WTC11 (cell line): ENCODE data around the gene ZFP69B. TPM values are rescaled to one million over a fixed set of nuclear protein-coding genes. Genes with fewer than 3 reads are reported as not detected.

Experiments used
- ATAC-seq: fragments of 200-7000 bp; cut with Tn5 transposase; 2 replicates; pipeline ENCODE4 v1.10.0; 2021; ENCODE audit warnings: mild to moderate bottlenecking, moderate library complexity
- CTCF ChIA-PET: fragments of 300-600 bp; sonication (Branson Sonifier 250); formaldehyde crosslinking; loops from one replicate; lab custom pipeline; 2021; ENCODE audit warnings: antibody characterized with exemption; lab: Charles Lee
- POLR2A ChIA-PET: fragments of 350-600 bp; sonication (Branson Sonifier 250); formaldehyde crosslinking; loops from one replicate; lab custom pipeline; 2021; ENCODE audit warnings: antibody characterized with exemption; lab: Charles Lee
- DNase-seq: peaks from one replicate; pipeline ENCODE4 v3.0.0; 2021; ENCODE audit warnings: low spot score
- H3K27ac Mint-ChIP-seq: 2 replicates; pipeline ENCODE4 v1.8.0; 2021; ENCODE audit warnings: mixed read lengths
- H3K27me3 Mint-ChIP-seq: 2 replicates; pipeline ENCODE4 v1.8.0; 2021; ENCODE audit warnings: low read depth, mild to moderate bottlenecking, moderate library complexity, mixed read lengths
- H3K36me3 Mint-ChIP-seq: 2 replicates; pipeline ENCODE4 v1.8.0; 2021; ENCODE audit warnings: mixed read lengths
- H3K4me1 Mint-ChIP-seq: 2 replicates; pipeline ENCODE4 v1.8.0; 2022; ENCODE audit warnings: mixed read lengths
- H3K4me3 Mint-ChIP-seq: 2 replicates; pipeline ENCODE4 v1.8.0; 2021; ENCODE audit warnings: mild to moderate bottlenecking, moderate library complexity, mixed read lengths
- H3K9me3 Mint-ChIP-seq: 2 replicates; pipeline ENCODE4 v1.8.0; 2021; ENCODE audit warnings: mixed read lengths
- CREB1 ChIP-seq: sonication (generic); formaldehyde crosslinking; IDR thresholded peaks from 2 replicates; pipeline ENCODE4 v1.8.0; 2023; ENCODE audit warnings: mild to moderate bottlenecking, missing genetic modification reagents
- CREM ChIP-seq: sonication (generic); formaldehyde crosslinking; IDR thresholded peaks from 2 replicates; pipeline ENCODE4 v1.8.1; 2022; ENCODE audit warnings: mild to moderate bottlenecking, missing genetic modification reagents, moderate library complexity
- HMGA2 ChIP-seq: fragments of 250-450 bp; sonication (Bioruptor Pico); IDR thresholded peaks from 2 replicates; pipeline ENCODE4 v1.4.0; 2021; ENCODE audit warnings: mild to moderate bottlenecking, moderate library complexity
- IRF1 ChIP-seq: sonication (generic); formaldehyde crosslinking; IDR thresholded peaks from 2 replicates; pipeline ENCODE4 v1.8.0; 2023; ENCODE audit warnings: missing genetic modification reagents
- NFATC4 ChIP-seq: fragments of 250-450 bp; sonication (Bioruptor Pico); IDR thresholded peaks from 2 replicates; pipeline ENCODE4 v1.9.0; 2021; ENCODE audit warnings: mild to moderate bottlenecking
- NFYB ChIP-seq: sonication (generic); formaldehyde crosslinking; conservative IDR thresholded peaks from 2 replicates; pipeline ENCODE4 v1.8.0; 2022; ENCODE audit warnings: low read depth, missing genetic modification reagents
- OVOL2 ChIP-seq: fragments of 250-450 bp; sonication (Bioruptor Pico); IDR thresholded peaks from 2 replicates; pipeline ENCODE4 v1.9.0; 2021; ENCODE audit warnings: mild to moderate bottlenecking, borderline replicate concordance
- PRDM15 ChIP-seq: sonication (generic); formaldehyde crosslinking; IDR thresholded peaks from 2 replicates; pipeline ENCODE4 v1.8.0; 2022; ENCODE audit warnings: missing genetic modification reagents
- SP1 ChIP-seq: sonication (generic); formaldehyde crosslinking; conservative IDR thresholded peaks from 2 replicates; pipeline ENCODE4 v1.8.1; 2022; ENCODE audit warnings: missing genetic modification reagents
- ZBTB21 ChIP-seq: sonication (generic); formaldehyde crosslinking; IDR thresholded peaks from 2 replicates; pipeline ENCODE4 v1.8.1; 2023; ENCODE audit warnings: mild to moderate bottlenecking, missing genetic modification reagents, borderline replicate concordance
- ZNF219 ChIP-seq: sonication (generic); formaldehyde crosslinking; IDR thresholded peaks from 2 replicates; pipeline ENCODE4 v1.8.0; 2023; ENCODE audit warnings: missing genetic modification reagents, mild to moderate bottlenecking, borderline replicate concordance
- ZNF396 ChIP-seq: fragments of 250-450 bp; sonication (Bioruptor Pico); IDR thresholded peaks from 2 replicates; pipeline ENCODE4 v1.8.0; 2021; ENCODE audit warnings: mild to moderate bottlenecking, moderate library complexity, borderline replicate concordance
- ZNF423 ChIP-seq: fragments of 250-450 bp; sonication (Bioruptor Pico); IDR thresholded peaks from 2 replicates; pipeline ENCODE4 v2.1.2; 2022; ENCODE audit warnings: mild to moderate bottlenecking, moderate library complexity
- ZSCAN18 ChIP-seq: fragments of 250-450 bp; sonication (Bioruptor Pico); IDR thresholded peaks from 2 replicates; pipeline ENCODE4 v2.1.2; 2022; ENCODE audit warnings: mild to moderate bottlenecking, moderate library complexity
- total RNA-seq: library from RNA; stranded (reverse); gene quantifications from 3 replicates; pipeline ENCODE4 v1.2.3, GENCODE V29; 2021
- TF ChIP-seq, protein P1 (sequence below): sonication (generic); formaldehyde crosslinking; IDR thresholded peaks from 2 replicates; pipeline ENCODE4 v1.8.1; 2022; ENCODE audit warnings: low read depth, missing genetic modification reagents, borderline replicate concordance
- TF ChIP-seq, protein P2 (sequence below): sonication (generic); formaldehyde crosslinking; IDR thresholded peaks from 2 replicates; pipeline ENCODE4 v1.8.1; 2023; ENCODE audit warnings: mild to moderate bottlenecking, missing genetic modification reagents, moderate library complexity
- TF ChIP-seq, protein P3 (sequence below): sonication (generic); formaldehyde crosslinking; IDR thresholded peaks from 2 replicates; pipeline ENCODE4 v1.8.1; 2023; ENCODE audit warnings: mild to moderate bottlenecking, missing genetic modification reagents, borderline replicate concordance
- TF ChIP-seq, protein P4 (sequence below): fragments of 200-600 bp; IDR thresholded peaks from 2 replicates; pipeline ENCODE4 v1.8.0; 2022; ENCODE audit warnings: antibody characterized with exemption
- TF ChIP-seq, protein P5 (sequence below): sonication (generic); formaldehyde crosslinking; IDR thresholded peaks from 2 replicates; pipeline ENCODE4 v1.8.0; 2022; ENCODE audit warnings: mild to moderate bottlenecking, missing genetic modification reagents

Gene ZFP69B
- total RNA-seq, 1 experiment from 2014 or later = 8.2 TPM

- DNase-seq (no peak), ATAC-seq (no peak)
- no peaks in the 10 kb centered on the region for H3K36me3 Mint-ChIP-seq
- H3K27me3 Mint-ChIP-seq = no peaks in the 10 kb centered on the region
- no peak overlapping the region for H3K27ac Mint-ChIP-seq
- ChIA-PET CTCF (interaction anchor here (3.0 kb wide), 1 partner anchor 258 kb away, joined by 12 read pairs; no protein-coding TSS in a partner anchor), POLR2A (no interaction called here)
- no peaks in the 10 kb centered on the region for H3K4me1 Mint-ChIP-seq
- no peak overlapping the region for H3K4me3 Mint-ChIP-seq
- TF ChIP-seq PRDM15 (CRISPR knock-in tag) (no peak), HMGA2 (no peak), ZSCAN18 (CRISPR knock-in tag) (no peak), NFATC4 (CRISPR knock-in tag) (no peak), ZNF423 (no peak), ZNF396 (CRISPR knock-in tag) (no peak), IRF1 (CRISPR knock-in tag) (no peak), NFYB (no peak), ZBTB21 (CRISPR knock-in tag) (no peak), SP1 (CRISPR knock-in tag) (no peak), OVOL2 (CRISPR knock-in tag) (no peak), CREB1 (CRISPR knock-in tag) (no peak), CREM (CRISPR knock-in tag) (no peak), ZNF219 (CRISPR knock-in tag) (no peak)
- TF ChIP-seq, protein P1, sequence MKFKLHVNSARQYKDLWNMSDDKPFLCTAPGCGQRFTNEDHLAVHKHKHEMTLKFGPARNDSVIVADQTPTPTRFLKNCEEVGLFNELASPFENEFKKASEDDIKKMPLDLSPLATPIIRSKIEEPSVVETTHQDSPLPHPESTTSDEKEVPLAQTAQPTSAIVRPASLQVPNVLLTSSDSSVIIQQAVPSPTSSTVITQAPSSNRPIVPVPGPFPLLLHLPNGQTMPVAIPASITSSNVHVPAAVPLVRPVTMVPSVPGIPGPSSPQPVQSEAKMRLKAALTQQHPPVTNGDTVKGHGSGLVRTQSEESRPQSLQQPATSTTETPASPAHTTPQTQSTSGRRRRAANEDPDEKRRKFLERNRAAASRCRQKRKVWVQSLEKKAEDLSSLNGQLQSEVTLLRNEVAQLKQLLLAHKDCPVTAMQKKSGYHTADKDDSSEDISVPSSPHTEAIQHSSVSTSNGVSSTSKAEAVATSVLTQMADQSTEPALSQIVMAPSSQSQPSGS (CRISPR knock-in tag) = no peak
- TF ChIP-seq, protein P2, sequence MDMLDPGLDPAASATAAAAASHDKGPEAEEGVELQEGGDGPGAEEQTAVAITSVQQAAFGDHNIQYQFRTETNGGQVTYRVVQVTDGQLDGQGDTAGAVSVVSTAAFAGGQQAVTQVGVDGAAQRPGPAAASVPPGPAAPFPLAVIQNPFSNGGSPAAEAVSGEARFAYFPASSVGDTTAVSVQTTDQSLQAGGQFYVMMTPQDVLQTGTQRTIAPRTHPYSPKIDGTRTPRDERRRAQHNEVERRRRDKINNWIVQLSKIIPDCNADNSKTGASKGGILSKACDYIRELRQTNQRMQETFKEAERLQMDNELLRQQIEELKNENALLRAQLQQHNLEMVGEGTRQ (CRISPR knock-in tag) = no peak
- TF ChIP-seq, protein P3, sequence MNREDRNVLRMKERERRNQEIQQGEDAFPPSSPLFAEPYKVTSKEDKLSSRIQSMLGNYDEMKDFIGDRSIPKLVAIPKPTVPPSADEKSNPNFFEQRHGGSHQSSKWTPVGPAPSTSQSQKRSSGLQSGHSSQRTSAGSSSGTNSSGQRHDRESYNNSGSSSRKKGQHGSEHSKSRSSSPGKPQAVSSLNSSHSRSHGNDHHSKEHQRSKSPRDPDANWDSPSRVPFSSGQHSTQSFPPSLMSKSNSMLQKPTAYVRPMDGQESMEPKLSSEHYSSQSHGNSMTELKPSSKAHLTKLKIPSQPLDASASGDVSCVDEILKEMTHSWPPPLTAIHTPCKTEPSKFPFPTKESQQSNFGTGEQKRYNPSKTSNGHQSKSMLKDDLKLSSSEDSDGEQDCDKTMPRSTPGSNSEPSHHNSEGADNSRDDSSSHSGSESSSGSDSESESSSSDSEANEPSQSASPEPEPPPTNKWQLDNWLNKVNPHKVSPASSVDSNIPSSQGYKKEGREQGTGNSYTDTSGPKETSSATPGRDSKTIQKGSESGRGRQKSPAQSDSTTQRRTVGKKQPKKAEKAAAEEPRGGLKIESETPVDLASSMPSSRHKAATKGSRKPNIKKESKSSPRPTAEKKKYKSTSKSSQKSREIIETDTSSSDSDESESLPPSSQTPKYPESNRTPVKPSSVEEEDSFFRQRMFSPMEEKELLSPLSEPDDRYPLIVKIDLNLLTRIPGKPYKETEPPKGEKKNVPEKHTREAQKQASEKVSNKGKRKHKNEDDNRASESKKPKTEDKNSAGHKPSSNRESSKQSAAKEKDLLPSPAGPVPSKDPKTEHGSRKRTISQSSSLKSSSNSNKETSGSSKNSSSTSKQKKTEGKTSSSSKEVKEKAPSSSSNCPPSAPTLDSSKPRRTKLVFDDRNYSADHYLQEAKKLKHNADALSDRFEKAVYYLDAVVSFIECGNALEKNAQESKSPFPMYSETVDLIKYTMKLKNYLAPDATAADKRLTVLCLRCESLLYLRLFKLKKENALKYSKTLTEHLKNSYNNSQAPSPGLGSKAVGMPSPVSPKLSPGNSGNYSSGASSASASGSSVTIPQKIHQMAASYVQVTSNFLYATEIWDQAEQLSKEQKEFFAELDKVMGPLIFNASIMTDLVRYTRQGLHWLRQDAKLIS = no peak
- TF ChIP-seq, protein P4, sequence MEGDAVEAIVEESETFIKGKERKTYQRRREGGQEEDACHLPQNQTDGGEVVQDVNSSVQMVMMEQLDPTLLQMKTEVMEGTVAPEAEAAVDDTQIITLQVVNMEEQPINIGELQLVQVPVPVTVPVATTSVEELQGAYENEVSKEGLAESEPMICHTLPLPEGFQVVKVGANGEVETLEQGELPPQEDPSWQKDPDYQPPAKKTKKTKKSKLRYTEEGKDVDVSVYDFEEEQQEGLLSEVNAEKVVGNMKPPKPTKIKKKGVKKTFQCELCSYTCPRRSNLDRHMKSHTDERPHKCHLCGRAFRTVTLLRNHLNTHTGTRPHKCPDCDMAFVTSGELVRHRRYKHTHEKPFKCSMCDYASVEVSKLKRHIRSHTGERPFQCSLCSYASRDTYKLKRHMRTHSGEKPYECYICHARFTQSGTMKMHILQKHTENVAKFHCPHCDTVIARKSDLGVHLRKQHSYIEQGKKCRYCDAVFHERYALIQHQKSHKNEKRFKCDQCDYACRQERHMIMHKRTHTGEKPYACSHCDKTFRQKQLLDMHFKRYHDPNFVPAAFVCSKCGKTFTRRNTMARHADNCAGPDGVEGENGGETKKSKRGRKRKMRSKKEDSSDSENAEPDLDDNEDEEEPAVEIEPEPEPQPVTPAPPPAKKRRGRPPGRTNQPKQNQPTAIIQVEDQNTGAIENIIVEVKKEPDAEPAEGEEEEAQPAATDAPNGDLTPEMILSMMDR = no peak
- TF ChIP-seq, protein P5, sequence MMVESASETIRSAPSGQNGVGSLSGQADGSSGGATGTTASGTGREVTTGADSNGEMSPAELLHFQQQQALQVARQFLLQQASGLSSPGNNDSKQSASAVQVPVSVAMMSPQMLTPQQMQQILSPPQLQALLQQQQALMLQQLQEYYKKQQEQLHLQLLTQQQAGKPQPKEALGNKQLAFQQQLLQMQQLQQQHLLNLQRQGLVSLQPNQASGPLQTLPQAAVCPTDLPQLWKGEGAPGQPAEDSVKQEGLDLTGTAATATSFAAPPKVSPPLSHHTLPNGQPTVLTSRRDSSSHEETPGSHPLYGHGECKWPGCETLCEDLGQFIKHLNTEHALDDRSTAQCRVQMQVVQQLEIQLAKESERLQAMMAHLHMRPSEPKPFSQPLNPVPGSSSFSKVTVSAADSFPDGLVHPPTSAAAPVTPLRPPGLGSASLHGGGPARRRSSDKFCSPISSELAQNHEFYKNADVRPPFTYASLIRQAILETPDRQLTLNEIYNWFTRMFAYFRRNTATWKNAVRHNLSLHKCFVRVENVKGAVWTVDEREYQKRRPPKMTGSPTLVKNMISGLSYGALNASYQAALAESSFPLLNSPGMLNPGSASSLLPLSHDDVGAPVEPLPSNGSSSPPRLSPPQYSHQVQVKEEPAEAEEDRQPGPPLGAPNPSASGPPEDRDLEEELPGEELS (CRISPR knock-in tag) = no peak
- H3K9me3 Mint-ChIP-seq = no peaks in the 10 kb centered on the region
Measured at GRCh38 chr1:40401473-40402201, 48.6 kb upstream of the ZFP69B start.
